ENCODE measurements around the gene EYA4.

The EYA4 gene

GRCh38 chr6:133297657-133298056, 56.5 kb downstream of the EYA4 start:
- WGBS (ENCODE audit: extremely low coverage, insufficient coverage, insufficient read length), result no CpG with 5 or more reads among the region's 2 CpGs
- H4K8ac ChIP-seq (ENCODE audit: low read depth, low read length), result no peak overlapping the region
- H3K4me3 ChIP-seq (ENCODE audit: low read depth, low read length), result no peak overlapping the region
- H3K14ac ChIP-seq (ENCODE audit: low read length), result no peak overlapping the region
- no peaks in the 10 kb centered on the region for H3K36me3 ChIP-seq (ENCODE audit: control insufficient read depth in 1 of 2, insufficient read depth in 2 of 2, low read length in 2 of 2)
- H3K79me2 ChIP-seq (ENCODE audit: control insufficient read depth, insufficient read depth, low read length, poor library complexity), result no peaks in the 10 kb centered on the region
- no peak overlapping the region for H3K9ac ChIP-seq (ENCODE audit: low read length)
- H3K4me1 ChIP-seq (ENCODE audit: control insufficient read depth in 1 of 2, insufficient read depth in 2 of 2, low read length in 2 of 2), result no peaks in the 10 kb centered on the region
- H3K4ac ChIP-seq (ENCODE audit: low read depth, low read length), result no peak overlapping the region
- no peak overlapping the region for H4K12ac ChIP-seq (ENCODE audit: low read depth, low read length)
- H2BK12ac ChIP-seq (ENCODE audit: low read length), result no peak overlapping the region
- no peak overlapping the region for H4K91ac ChIP-seq (ENCODE audit: low read depth, low read length)
- H3K27ac ChIP-seq (ENCODE audit: low read depth, low read length), result no peak overlapping the region
- H3K18ac ChIP-seq (ENCODE audit: low read length), result no peak overlapping the region
- H3K79me1 ChIP-seq (ENCODE audit: low read length), result no peaks in the 10 kb centered on the region
- H3K27me3 ChIP-seq (ENCODE audit: insufficient read depth, low read length), result no peaks in the 10 kb centered on the region
- no peak overlapping the region for H2BK5ac ChIP-seq (ENCODE audit: low read depth, low read length, poor library complexity)
- H2AK5ac ChIP-seq (ENCODE audit: low read length), result no peak overlapping the region
- no peak overlapping the region for H3K4me2 ChIP-seq (ENCODE audit: low read length)
- no peaks in the 10 kb centered on the region for H3K9me3 ChIP-seq (ENCODE audit: insufficient read depth, low read depth, low read length)
- no peak overlapping the region for H2BK120ac ChIP-seq (ENCODE audit: insufficient read depth, low read length, poor library complexity)
- no peak overlapping the region for H2AFZ ChIP-seq (ENCODE audit: insufficient read depth, low read length, poor library complexity)
- H3K23ac ChIP-seq (ENCODE audit: low read length), result no peak overlapping the region
- no peak for DNase-seq

DNA sequence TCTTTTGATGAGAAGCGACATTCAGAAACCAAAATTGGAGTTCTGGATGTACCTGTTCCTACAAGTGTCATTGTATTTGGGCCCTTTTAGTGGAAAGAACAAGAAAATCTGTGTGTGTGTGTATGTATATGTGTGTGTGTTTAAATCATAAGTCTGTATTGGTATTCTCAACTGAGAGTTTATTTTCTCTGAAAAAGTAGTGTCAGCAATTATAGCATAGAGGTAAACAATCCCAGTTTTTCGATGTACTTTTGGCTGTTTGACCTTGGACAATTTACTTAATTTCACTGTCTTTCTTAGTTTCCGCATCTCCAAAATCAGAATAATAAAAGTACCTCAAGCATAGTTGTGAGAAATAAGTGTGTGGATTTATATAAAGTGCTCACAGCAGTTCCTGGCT, 57.2 kb downstream of the EYA4 start:
- WGBS (ENCODE audit: extremely low coverage, insufficient coverage, insufficient read length), result no CpG with 5 or more reads among the region's 3 CpGs
- H4K8ac ChIP-seq (ENCODE audit: low read depth, low read length), result no peak overlapping the region
- H4K91ac ChIP-seq (ENCODE audit: low read depth, low read length), result no peak overlapping the region
- H3K27ac ChIP-seq (ENCODE audit: low read depth, low read length), result no peak overlapping the region
- no peak overlapping the region for H2BK5ac ChIP-seq (ENCODE audit: low read depth, low read length, poor library complexity)
- H3K4me3 ChIP-seq (ENCODE audit: low read depth, low read length), result no peak overlapping the region
- H3K27me3 ChIP-seq (ENCODE audit: insufficient read depth, low read length), result no peaks in the 10 kb centered on the region
- H2AK5ac ChIP-seq (ENCODE audit: low read length), result no peak overlapping the region
- H3K4me1 ChIP-seq (ENCODE audit: control insufficient read depth in 1 of 2, insufficient read depth in 2 of 2, low read length in 2 of 2), result no peaks in the 10 kb centered on the region
- H3K9ac ChIP-seq (ENCODE audit: low read length), result no peak overlapping the region
- no peak overlapping the region for H3K4ac ChIP-seq (ENCODE audit: low read depth, low read length)
- H3K36me3 ChIP-seq (ENCODE audit: control insufficient read depth in 1 of 2, insufficient read depth in 2 of 2, low read length in 2 of 2), result no peaks in the 10 kb centered on the region
- no peaks in the 10 kb centered on the region for H3K79me1 ChIP-seq (ENCODE audit: low read length)
- no peak overlapping the region for H2AFZ ChIP-seq (ENCODE audit: insufficient read depth, low read length, poor library complexity)
- H4K12ac ChIP-seq (ENCODE audit: low read depth, low read length), result no peak overlapping the region
- H2BK120ac ChIP-seq (ENCODE audit: insufficient read depth, low read length, poor library complexity), result no peak overlapping the region
- no peaks in the 10 kb centered on the region for H3K9me3 ChIP-seq (ENCODE audit: insufficient read depth, low read depth, low read length)
- DNase-seq, result no peak
- H3K79me2 ChIP-seq (ENCODE audit: control insufficient read depth, insufficient read depth, low read length, poor library complexity), result no peaks in the 10 kb centered on the region
- H3K23ac ChIP-seq (ENCODE audit: low read length), result no peak overlapping the region
- H3K18ac ChIP-seq (ENCODE audit: low read length), result no peak overlapping the region
- no peak overlapping the region for H3K14ac ChIP-seq (ENCODE audit: low read length)
- no peak overlapping the region for H3K4me2 ChIP-seq (ENCODE audit: low read length)
- H2BK12ac ChIP-seq (ENCODE audit: low read length), result no peak overlapping the region

DNA sequence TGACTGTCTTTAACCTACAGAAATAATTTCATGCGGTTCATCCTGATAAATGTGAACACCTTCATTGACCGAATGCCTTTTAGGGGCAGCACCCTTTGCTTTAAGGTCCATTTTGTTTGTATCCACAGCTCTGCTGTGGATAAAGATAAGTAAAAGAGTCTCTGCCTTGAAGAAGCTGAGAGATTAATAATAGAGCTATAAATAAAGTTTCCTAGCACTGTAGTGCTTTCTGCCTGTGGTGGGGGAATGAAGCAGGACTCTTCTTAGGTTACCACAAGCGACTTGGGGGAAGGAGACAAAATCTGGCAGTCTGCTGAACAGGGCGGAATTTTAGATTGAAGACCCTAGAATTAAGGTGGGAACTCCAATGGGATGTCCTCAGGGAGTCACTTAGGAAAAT, 57.6 kb downstream of the EYA4 start:
- Histone ChIP-seq H3K14ac (ENCODE audit: low read length) (no peak overlapping the region), H4K91ac (ENCODE audit: low read depth, low read length) (no peak overlapping the region), H3K27ac (ENCODE audit: low read depth, low read length) (no peak overlapping the region), H3K18ac (ENCODE audit: low read length) (no peak overlapping the region), H3K4me1 (ENCODE audit: control insufficient read depth in 1 of 2, insufficient read depth in 2 of 2, low read length in 2 of 2) (no peaks in the 10 kb centered on the region), H3K36me3 (ENCODE audit: control insufficient read depth in 1 of 2, insufficient read depth in 2 of 2, low read length in 2 of 2) (no peaks in the 10 kb centered on the region), H2AFZ (ENCODE audit: insufficient read depth, low read length, poor library complexity) (no peak overlapping the region), H2BK120ac (ENCODE audit: insufficient read depth, low read length, poor library complexity) (no peak overlapping the region), H3K27me3 (ENCODE audit: insufficient read depth, low read length) (no peaks in the 10 kb centered on the region), H3K4me2 (ENCODE audit: low read length) (no peak overlapping the region), H3K79me2 (ENCODE audit: control insufficient read depth, insufficient read depth, low read length, poor library complexity) (no peaks in the 10 kb centered on the region), H3K79me1 (ENCODE audit: low read length) (no peaks in the 10 kb centered on the region), H3K4ac (ENCODE audit: low read depth, low read length) (no peak overlapping the region), H3K4me3 (ENCODE audit: low read depth, low read length) (no peak overlapping the region), H2BK12ac (ENCODE audit: low read length) (no peak overlapping the region), H3K9me3 (ENCODE audit: insufficient read depth, low read depth, low read length) (no peaks in the 10 kb centered on the region), H4K12ac (ENCODE audit: low read depth, low read length) (no peak overlapping the region), H4K8ac (ENCODE audit: low read depth, low read length) (no peak overlapping the region), H2AK5ac (ENCODE audit: low read length) (no peak overlapping the region), H3K9ac (ENCODE audit: low read length) (no peak overlapping the region), H2BK5ac (ENCODE audit: low read depth, low read length, poor library complexity) (no peak overlapping the region), H3K23ac (ENCODE audit: low read length) (no peak overlapping the region)
- no peak for DNase-seq
- no CpG with 5 or more reads among the region's 4 CpGs for WGBS (ENCODE audit: extremely low coverage, insufficient coverage, insufficient read length)

DNA sequence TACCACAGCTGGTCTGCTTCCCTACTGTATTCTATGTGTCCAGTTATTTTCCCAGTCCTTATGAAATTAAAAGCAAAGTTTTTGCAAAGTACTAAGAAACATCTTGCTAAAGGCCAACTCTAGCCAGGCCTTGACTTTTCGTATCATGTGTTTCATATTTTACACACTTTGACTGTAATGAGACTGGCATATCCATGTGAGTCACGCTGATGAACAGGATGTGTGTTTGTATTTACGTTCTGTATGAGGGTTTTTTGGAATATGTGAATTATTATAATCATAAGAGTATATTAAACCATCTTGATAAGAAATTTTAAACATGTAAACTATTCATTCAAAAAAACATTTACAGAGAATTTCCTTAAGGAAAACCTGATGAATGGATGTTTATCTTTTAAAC, 59.7 kb downstream of the EYA4 start:
- no peak for DNase-seq
- no CpG with 5 or more reads among the region's 3 CpGs for WGBS (ENCODE audit: extremely low coverage, insufficient coverage, insufficient read length)

More for the DNA sequence above, 59.7 kb downstream of the EYA4 start:
- H3K79me1 ChIP-seq (ENCODE audit: low read length), result no peaks in the 10 kb centered on the region
- no peak overlapping the region for H3K9ac ChIP-seq (ENCODE audit: low read length)
- H3K27me3 ChIP-seq (ENCODE audit: insufficient read depth, low read length), result no peaks in the 10 kb centered on the region
- no peaks in the 10 kb centered on the region for H3K4me1 ChIP-seq (ENCODE audit: control insufficient read depth in 1 of 2, insufficient read depth in 2 of 2, low read length in 2 of 2)
- no peak overlapping the region for H4K91ac ChIP-seq (ENCODE audit: low read depth, low read length)
- no peak overlapping the region for H2AK5ac ChIP-seq (ENCODE audit: low read length)
- H3K36me3 ChIP-seq (ENCODE audit: control insufficient read depth in 1 of 2, insufficient read depth in 2 of 2, low read length in 2 of 2), result no peaks in the 10 kb centered on the region
- H4K8ac ChIP-seq (ENCODE audit: low read depth, low read length), result no peak overlapping the region
- no peak overlapping the region for H3K4me2 ChIP-seq (ENCODE audit: low read length)
- H3K4me3 ChIP-seq (ENCODE audit: low read depth, low read length), result no peak overlapping the region
- H3K14ac ChIP-seq (ENCODE audit: low read length), result no peak overlapping the region
- no peak overlapping the region for H3K18ac ChIP-seq (ENCODE audit: low read length)
- H3K9me3 ChIP-seq (ENCODE audit: insufficient read depth, low read depth, low read length), result no peaks in the 10 kb centered on the region
- no peak overlapping the region for H3K4ac ChIP-seq (ENCODE audit: low read depth, low read length)
- no peak overlapping the region for H2AFZ ChIP-seq (ENCODE audit: insufficient read depth, low read length, poor library complexity)
- no peak overlapping the region for H2BK12ac ChIP-seq (ENCODE audit: low read length)
- H3K79me2 ChIP-seq (ENCODE audit: control insufficient read depth, insufficient read depth, low read length, poor library complexity), result no peaks in the 10 kb centered on the region
- no peak overlapping the region for H3K23ac ChIP-seq (ENCODE audit: low read length)
- no peak overlapping the region for H2BK5ac ChIP-seq (ENCODE audit: low read depth, low read length, poor library complexity)
- no peak overlapping the region for H2BK120ac ChIP-seq (ENCODE audit: insufficient read depth, low read length, poor library complexity)
- H4K12ac ChIP-seq (ENCODE audit: low read depth, low read length), result no peak overlapping the region
- no peak overlapping the region for H3K27ac ChIP-seq (ENCODE audit: low read depth, low read length)
